Hepatocyte (in vitro differentiated cells): ENCODE measurements around the gene WIZ. TPM values are rescaled to one million over a fixed set of nuclear protein-coding genes. Genes with fewer than 3 reads are reported as not detected.

Experiments used
- DNase-seq: peaks from one replicate; pipeline ENCODE4 v3.0.0-alpha.2; 2016; ENCODE audit warnings: low spot score
- H2AFZ ChIP-seq: fragments of 200-600 bp; sonication (generic); 2 replicates; pipeline ENCODE4 v1.6.0; 2016; ENCODE audit warnings: antibody characterized with exemption, mild to moderate bottlenecking
- H3K27ac ChIP-seq: fragments of 200-600 bp; sonication (generic); 2 replicates; pipeline ENCODE4 v1.5.1; 2016; ENCODE audit warnings: mild to moderate bottlenecking
- H3K27me3 ChIP-seq: fragments of 200-600 bp; sonication (generic); 2 replicates; pipeline ENCODE4 v1.6.1; 2016
- H3K36me3 ChIP-seq: fragments of 200-600 bp; sonication (generic); replicated peaks from 2 replicates; pipeline ENCODE4 v1.5.1; 2016; ENCODE audit warnings: low read depth; ENCODE audit not compliant: insufficient read depth
- H3K4me1 ChIP-seq: fragments of 200-600 bp; sonication (generic); 2 replicates; pipeline ENCODE4 v1.5.1; 2016; ENCODE audit warnings: mild to moderate bottlenecking, moderate library complexity; ENCODE audit not compliant: insufficient read depth
- H3K4me2 ChIP-seq: fragments of 200-600 bp; sonication (generic); 2 replicates; pipeline ENCODE4 v1.6.0; 2016
- H3K4me3 ChIP-seq: fragments of 200-600 bp; sonication (generic); 2 replicates; pipeline ENCODE4 v1.5.1; 2016; ENCODE audit warnings: mild to moderate bottlenecking
- H3K79me2 ChIP-seq: fragments of 200-600 bp; sonication (generic); 2 replicates; pipeline ENCODE4 v1.6.0; 2017; ENCODE audit warnings: mild to moderate bottlenecking
- H3K9me2 ChIP-seq: fragments of 200-600 bp; sonication (generic); replicated peaks from 2 replicates; pipeline ENCODE4 v1.6.0; 2017; ENCODE audit warnings: mild to moderate bottlenecking; ENCODE audit not compliant: insufficient read depth
- H3K9me3 ChIP-seq: fragments of 200-600 bp; sonication (generic); 2 replicates; pipeline ENCODE4 v1.5.1; 2016; ENCODE audit warnings: low read depth, mild to moderate bottlenecking
- H4K20me1 ChIP-seq: fragments of 200-600 bp; sonication (generic); 2 replicates; pipeline ENCODE4 v1.6.0; 2016; ENCODE audit warnings: mild to moderate bottlenecking; ENCODE audit not compliant: insufficient read depth, poor library complexity, severe bottlenecking
- EZH2 ChIP-seq: fragments of 200-600 bp; sonication (generic); IDR thresholded peaks from 2 replicates; pipeline ENCODE4 v1.6.1; 2016; ENCODE audit warnings: antibody characterized with exemption, mild to moderate bottlenecking, borderline replicate concordance
- EZH2phosphoT487 ChIP-seq: fragments of 200-600 bp; sonication (generic); IDR thresholded peaks from one replicate; pipeline ENCODE4 v1.6.1; 2018; ENCODE audit warnings: antibody characterized with exemption, mild to moderate bottlenecking, low read depth, moderate library complexity; ENCODE audit not compliant: unreplicated experiment, severe bottlenecking
- WGBS: methylation state at CpG from one replicate; pipeline ENCODE4 v1.1.6; 2016; ENCODE audit warnings: low lambda C conversion rate; ENCODE audit errors: missing lambda C conversion rate; 5-methylcytosine and 5-hydroxymethylcytosine counted together
- polyA plus RNA-seq: library from polyadenylated mRNA; unstranded; fragments of >200 nt; fragmentation: Nextera tagmentation; extraction: Ambion mirVana; gene quantifications from 2 replicates; pipeline ENCODE4 v1.2.1, GENCODE V29; 2016
- total RNA-seq: library from RNA; depleted of rRNA; stranded (reverse); fragments of >200 nt; gene quantifications from 2 replicates; pipeline ENCODE4 v1.2.3, GENCODE V29; 2014
- TF ChIP-seq, protein P1 (sequence below): fragments of 200-600 bp; sonication (generic); IDR thresholded peaks from 2 replicates; pipeline ENCODE4 v1.5.1; 2016; ENCODE audit warnings: antibody characterized with exemption, mild to moderate bottlenecking; ENCODE audit not compliant: poor library complexity

The WIZ gene
- total and polyA plus RNA-seq, 2 experiments from 2014 or later, result 18.6 to 24.5 TPM

GRCh38 chr19:15424121-15424520 lies 25.6 kb downstream of the WIZ start:
- DNase-seq, result no peak
- WGBS, result 93% methylated on average over 13 of the region's 13 CpGs
- no peaks in the 10 kb centered on the region for H3K9me3 ChIP-seq
- no peaks in the 10 kb centered on the region for H4K20me1 ChIP-seq
- H3K79me2 ChIP-seq, result peaks cover 13% of the 10 kb centered on the region
- no peaks in the 10 kb centered on the region for H3K36me3 ChIP-seq
- peaks cover 4% of the 10 kb centered on the region for H3K4me1 ChIP-seq
- no peak overlapping the region for H2AFZ ChIP-seq
- TF ChIP-seq EZH2phosphoT487 (no peak), EZH2 (no peak)
- TF ChIP-seq, protein P1, sequence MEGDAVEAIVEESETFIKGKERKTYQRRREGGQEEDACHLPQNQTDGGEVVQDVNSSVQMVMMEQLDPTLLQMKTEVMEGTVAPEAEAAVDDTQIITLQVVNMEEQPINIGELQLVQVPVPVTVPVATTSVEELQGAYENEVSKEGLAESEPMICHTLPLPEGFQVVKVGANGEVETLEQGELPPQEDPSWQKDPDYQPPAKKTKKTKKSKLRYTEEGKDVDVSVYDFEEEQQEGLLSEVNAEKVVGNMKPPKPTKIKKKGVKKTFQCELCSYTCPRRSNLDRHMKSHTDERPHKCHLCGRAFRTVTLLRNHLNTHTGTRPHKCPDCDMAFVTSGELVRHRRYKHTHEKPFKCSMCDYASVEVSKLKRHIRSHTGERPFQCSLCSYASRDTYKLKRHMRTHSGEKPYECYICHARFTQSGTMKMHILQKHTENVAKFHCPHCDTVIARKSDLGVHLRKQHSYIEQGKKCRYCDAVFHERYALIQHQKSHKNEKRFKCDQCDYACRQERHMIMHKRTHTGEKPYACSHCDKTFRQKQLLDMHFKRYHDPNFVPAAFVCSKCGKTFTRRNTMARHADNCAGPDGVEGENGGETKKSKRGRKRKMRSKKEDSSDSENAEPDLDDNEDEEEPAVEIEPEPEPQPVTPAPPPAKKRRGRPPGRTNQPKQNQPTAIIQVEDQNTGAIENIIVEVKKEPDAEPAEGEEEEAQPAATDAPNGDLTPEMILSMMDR, result no peak
- H3K9me2 ChIP-seq, result no peaks in the 10 kb centered on the region
- H3K27me3 ChIP-seq, result no peaks in the 10 kb centered on the region
- H3K4me3 ChIP-seq, result no peak overlapping the region
- no peak overlapping the region for H3K4me2 ChIP-seq
- no peak overlapping the region for H3K27ac ChIP-seq

DNA sequence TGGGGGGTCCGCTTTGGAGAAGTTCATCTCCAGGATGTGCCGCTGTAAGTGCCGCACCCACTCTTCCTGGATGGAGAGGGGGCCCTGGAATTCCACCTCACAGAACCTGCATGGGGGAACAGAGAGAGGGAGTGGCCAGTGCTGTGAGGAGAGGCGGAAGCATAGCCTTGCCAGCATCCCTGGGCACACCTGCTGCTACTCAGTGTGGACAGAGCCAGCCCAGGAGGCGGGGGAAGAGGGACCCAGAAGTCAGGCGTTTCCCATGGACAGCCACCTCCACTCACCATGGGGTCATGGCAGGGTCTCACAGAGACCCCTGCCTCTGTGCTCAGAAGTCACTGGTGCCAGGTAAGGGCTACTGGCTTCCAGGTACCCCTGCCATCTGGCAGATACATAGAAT lies 26.6 kb downstream of the WIZ start:
- no peak overlapping the region for H3K4me3 ChIP-seq
- 99% methylated on average over 6 of the region's 6 CpGs for WGBS

DNA sequence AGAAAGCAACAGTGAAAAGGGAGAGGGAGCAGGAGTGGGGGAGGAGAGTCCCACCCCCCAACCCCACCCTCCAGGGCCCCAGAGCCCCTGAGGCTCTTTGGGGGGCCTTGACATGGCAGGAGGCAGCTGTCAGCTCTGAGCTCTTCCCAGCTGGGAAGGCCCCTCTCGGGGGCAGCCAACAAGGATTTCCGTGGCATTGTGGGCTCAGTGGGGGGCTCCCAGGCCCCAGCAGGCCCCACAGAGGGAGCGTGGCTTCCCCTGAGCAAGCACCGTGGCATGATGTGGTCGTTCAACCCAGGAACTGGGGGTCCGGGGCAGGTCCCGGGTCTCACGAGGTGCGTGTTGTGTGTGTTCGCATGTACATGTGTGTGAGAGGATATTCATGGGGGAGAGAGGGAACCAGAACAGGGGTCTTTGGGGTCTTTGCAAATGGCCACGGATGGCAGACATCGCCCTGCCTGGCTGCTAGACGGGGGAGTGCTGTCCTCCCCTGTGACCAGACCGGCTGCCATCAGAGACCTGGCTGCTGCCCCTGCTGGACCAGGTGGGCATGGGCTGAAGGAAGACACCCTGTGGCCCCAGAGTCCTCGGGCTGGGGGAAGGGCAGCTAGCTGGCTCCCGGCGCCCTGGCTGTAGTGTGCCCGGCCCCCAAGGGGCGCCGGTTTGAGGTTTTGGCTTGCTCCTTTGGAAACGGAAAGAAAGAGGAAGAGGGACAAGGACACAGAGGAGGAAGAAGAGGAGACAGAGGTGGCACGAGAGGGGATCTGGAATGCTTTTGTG lies 27.3 kb downstream of the WIZ start:
- no peak for DNase-seq
- H3K79me2 ChIP-seq, result peaks cover 11% of the 10 kb centered on the region
- H3K4me1 ChIP-seq, result peaks cover 4% of the 10 kb centered on the region
- no peak overlapping the region for H3K4me2 ChIP-seq
- peaks cover 6% of the 10 kb centered on the region for H4K20me1 ChIP-seq
- H3K27ac ChIP-seq, result no peak overlapping the region
- no peak for TF ChIP-seq EZH2phosphoT487
- TF ChIP-seq EZH2, result no peak
- TF ChIP-seq, protein P1, result no peak
- H3K9me2 ChIP-seq, result no peaks in the 10 kb centered on the region
- H3K4me3 ChIP-seq, result no peak overlapping the region
- WGBS, result 97% methylated on average over 22 of the region's 22 CpGs
- H3K36me3 ChIP-seq, result no peaks in the 10 kb centered on the region
- H3K9me3 ChIP-seq, result no peaks in the 10 kb centered on the region
- H2AFZ ChIP-seq, result no peak overlapping the region
- H3K27me3 ChIP-seq, result no peaks in the 10 kb centered on the region

More for the DNA sequence above, 26.6 kb downstream of the WIZ start:
- TF ChIP-seq, protein P1, result no peak
- TF ChIP-seq EZH2phosphoT487, result no peak
- no peak for TF ChIP-seq EZH2
- H3K4me1 ChIP-seq, result peaks cover 4% of the 10 kb centered on the region
- H3K36me3 ChIP-seq, result no peaks in the 10 kb centered on the region
- no peak overlapping the region for H2AFZ ChIP-seq
- no peak for DNase-seq
- H3K9me2 ChIP-seq, result no peaks in the 10 kb centered on the region
- no peaks in the 10 kb centered on the region for H4K20me1 ChIP-seq
- no peak overlapping the region for H3K4me2 ChIP-seq
- H3K9me3 ChIP-seq, result no peaks in the 10 kb centered on the region
- H3K27me3 ChIP-seq, result no peaks in the 10 kb centered on the region
- H3K27ac ChIP-seq, result no peak overlapping the region
- peaks cover 7% of the 10 kb centered on the region for H3K79me2 ChIP-seq
